Measurements from ENCODE around the gene PYROXD2. TPM values are rescaled to one million over a fixed set of nuclear protein-coding genes. Genes with fewer than 3 reads are reported as not detected.

Gene PYROXD2
- total RNA-seq: 10 to 100 TPM in 5 of 7 donors, 1 to 10 TPM in 2; 4.6 to 14.1 (median 10.3) TPM
- 1 to 10 TPM; 8.8 to 8.9 TPM for polyA plus RNA-seq
- long read RNA-seq, donor 1, transcript PYROXD2-201 (16 exons, 2,028 nt): major isoform, 9 of 30 reads
- long read RNA-seq, donor 1, partial matches to known transcripts: 3 of 30 reads
- long read RNA-seq, donor 1, other reads (novel, unspliced or antisense): 18 of 30 reads
- long read RNA-seq, donor 2: 0 reads
- long read RNA-seq, donor 3, partial matches to known transcripts: 1 of 10 reads
- long read RNA-seq, donor 3, other reads (novel, unspliced or antisense): 8 of 10 reads

DNA sequence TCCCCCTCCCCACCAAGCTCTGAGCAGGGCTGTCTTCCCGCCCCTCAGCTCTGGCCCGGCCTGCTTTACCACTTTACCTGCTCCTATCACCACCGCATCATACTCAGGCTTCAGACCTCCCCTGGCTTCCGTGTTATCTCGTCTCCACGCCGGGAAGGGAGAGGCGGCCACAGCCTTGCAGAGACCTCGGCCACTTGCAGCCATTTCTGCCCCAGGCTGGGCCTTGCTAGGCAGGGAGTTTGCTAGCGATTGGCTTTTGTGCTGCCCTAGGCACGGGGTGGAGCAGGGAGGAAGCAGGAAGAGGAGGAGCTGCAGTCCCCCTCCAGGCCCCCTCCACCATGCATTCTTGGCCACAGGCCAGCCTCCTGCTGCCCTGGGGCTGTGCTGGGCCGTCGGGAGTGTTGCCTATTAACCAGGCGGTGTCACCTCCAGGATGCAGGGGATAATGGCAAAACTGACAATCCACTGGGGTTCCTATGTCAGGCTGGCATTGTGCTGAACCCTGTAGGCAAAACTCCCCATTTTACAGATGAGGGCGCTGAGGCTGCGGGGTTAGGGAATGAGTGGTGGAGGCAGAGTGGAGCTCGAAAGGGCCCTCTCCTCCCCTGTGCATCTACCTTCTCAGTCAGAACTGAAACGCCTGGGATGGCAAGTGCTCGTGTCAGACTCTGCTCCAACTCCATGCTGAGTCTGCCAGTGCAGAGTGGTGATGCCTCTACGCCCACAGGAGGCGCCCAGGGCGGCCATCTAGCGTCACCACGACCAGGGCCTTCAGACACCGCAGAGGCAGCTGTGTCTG is at the start of gene PYROXD2:
Gene PYROXD2 (minus strand): TSS at position 251 of the 799 bp plus-strand sequence. CDS start 47 bp downstream, at position 204.
- no peaks in the 10 kb centered on the region for H3K36me3 ChIP-seq
- peak; percentile 91 to 95 (median 93) for DNase-seq
- H3K4me3 ChIP-seq: peak within 1 kb of the TSS; percentile 63
- peaks cover 19% of the 10 kb centered on the region for H3K4me1 ChIP-seq (ENCODE audit: insufficient read depth)
- peak; percentile 26 for TF ChIP-seq POLR2A (IDR thresholded peaks at IDR 0.05)
- TF ChIP-seq, protein P1, sequence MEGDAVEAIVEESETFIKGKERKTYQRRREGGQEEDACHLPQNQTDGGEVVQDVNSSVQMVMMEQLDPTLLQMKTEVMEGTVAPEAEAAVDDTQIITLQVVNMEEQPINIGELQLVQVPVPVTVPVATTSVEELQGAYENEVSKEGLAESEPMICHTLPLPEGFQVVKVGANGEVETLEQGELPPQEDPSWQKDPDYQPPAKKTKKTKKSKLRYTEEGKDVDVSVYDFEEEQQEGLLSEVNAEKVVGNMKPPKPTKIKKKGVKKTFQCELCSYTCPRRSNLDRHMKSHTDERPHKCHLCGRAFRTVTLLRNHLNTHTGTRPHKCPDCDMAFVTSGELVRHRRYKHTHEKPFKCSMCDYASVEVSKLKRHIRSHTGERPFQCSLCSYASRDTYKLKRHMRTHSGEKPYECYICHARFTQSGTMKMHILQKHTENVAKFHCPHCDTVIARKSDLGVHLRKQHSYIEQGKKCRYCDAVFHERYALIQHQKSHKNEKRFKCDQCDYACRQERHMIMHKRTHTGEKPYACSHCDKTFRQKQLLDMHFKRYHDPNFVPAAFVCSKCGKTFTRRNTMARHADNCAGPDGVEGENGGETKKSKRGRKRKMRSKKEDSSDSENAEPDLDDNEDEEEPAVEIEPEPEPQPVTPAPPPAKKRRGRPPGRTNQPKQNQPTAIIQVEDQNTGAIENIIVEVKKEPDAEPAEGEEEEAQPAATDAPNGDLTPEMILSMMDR (IDR thresholded peaks at IDR 0.05): no peak
- H3K27ac ChIP-seq: peak within 1 kb of the TSS in 1 of 2 donors; percentile 61
- intact Hi-C loops (cut with DNase I): no loop called here
- WGBS, 3 donors: 24 to 27% (median 27%) methylated on average over 20 to 25 of the region's 25 CpGs
- no peaks in the 10 kb centered on the region for H3K27me3 ChIP-seq
- no peaks in the 10 kb centered on the region for H3K9me3 ChIP-seq

DNA sequence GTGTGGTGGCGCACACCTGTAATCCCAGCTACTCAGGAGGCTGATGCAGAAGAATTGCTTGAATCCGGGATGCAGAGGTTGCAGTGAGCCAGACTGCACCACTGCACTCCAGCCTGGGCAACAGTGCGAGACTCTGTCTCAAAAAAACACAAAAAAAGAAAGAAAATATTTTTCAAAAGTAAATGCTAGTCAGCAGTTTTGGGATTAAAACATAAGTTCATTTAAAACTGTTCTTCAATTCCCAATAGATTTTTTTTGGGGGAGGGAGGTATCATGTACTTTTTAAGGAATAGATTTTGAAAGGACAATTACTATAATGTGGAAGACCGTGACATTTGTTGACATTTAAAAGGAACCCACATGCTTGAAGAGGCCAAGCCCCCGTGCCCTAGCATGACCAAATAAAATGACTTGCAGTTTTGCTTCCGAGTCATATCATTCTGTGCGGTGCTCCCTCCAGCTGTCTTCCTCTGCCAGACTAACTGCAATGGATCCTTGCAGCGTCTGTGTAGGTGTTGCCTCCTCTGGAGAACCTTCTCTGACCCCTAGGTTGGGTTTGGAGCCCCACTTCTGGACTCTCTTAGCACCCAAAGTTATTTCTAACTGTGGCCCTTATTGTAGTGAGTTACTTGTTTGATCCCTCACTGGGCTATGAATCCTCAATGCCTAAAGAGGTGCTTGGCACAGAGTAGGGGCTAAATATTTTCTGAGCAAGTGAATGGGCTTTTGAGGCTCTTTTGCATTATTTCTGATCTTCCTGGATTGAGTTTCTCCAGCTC is 49.2 kb upstream of the PYROXD2 start:
- Histone ChIP-seq H3K36me3 (no peaks in the 10 kb centered on the region), H3K27me3 (no peaks in the 10 kb centered on the region), H3K27ac (no peak overlapping the region), H3K4me1 (ENCODE audit: insufficient read depth) (peaks cover 10% of the 10 kb centered on the region), H3K9me3 (no peaks in the 10 kb centered on the region), H3K4me3 (no peak overlapping the region)
- DNase-seq: no peak
- TF ChIP-seq EP300 (IDR thresholded peaks at IDR 0.05) (no peak), POLR2A (IDR thresholded peaks at IDR 0.05) (no peak)
- TF ChIP-seq, protein P1 (IDR thresholded peaks at IDR 0.05): no peak
- intact Hi-C loops (cut with DNase I): loop anchor here in 1 of 4 donors (10.0 kb wide), 1 partner anchor 781 kb away; no protein-coding TSS in a partner anchor
- 79 to 82% (median 81%) methylated on average over 8 of the region's 8 CpGs for WGBS, 3 donors

- no peak overlapping the region for H3K4me3 ChIP-seq
- H3K27ac ChIP-seq: no peak overlapping the region
- no peaks in the 10 kb centered on the region for H3K9me3 ChIP-seq
- H3K4me1 ChIP-seq (ENCODE audit: insufficient read depth): peaks cover 6% of the 10 kb centered on the region
- no peak for DNase-seq
- TF ChIP-seq POLR2A (IDR thresholded peaks at IDR 0.05) (no peak), EP300 (IDR thresholded peaks at IDR 0.05) (no peak)
- TF ChIP-seq, protein P1 (IDR thresholded peaks at IDR 0.05): no peak
- no peaks in the 10 kb centered on the region for H3K36me3 ChIP-seq
- no peaks in the 10 kb centered on the region for H3K27me3 ChIP-seq
- WGBS, 3 donors: 94 to 97% (median 96%) methylated on average over 6 of the region's 6 CpGs
- intact Hi-C loops (cut with DNase I): loop anchor here in 1 of 4 donors (10.0 kb wide), 1 partner anchor 782 kb away; no protein-coding TSS in a partner anchor
Observed at GRCh38 chr10:98463016-98463415, 48.0 kb upstream of the PYROXD2 start.

GRCh38 chr10:98461500-98461842 is 46.5 kb upstream of the PYROXD2 start:
- intact Hi-C loops (cut with DNase I): loop anchor here in 1 of 4 donors (10.0 kb wide), 1 partner anchor 783 kb away; no protein-coding TSS in a partner anchor
- peaks cover 4% of the 10 kb centered on the region for H3K4me1 ChIP-seq (ENCODE audit: insufficient read depth)
- no peaks in the 10 kb centered on the region for H3K36me3 ChIP-seq
- no peak for DNase-seq
- H3K27me3 ChIP-seq: no peaks in the 10 kb centered on the region
- H3K9me3 ChIP-seq: no peaks in the 10 kb centered on the region
- TF ChIP-seq, protein P1 (IDR thresholded peaks at IDR 0.05): no peak
- TF ChIP-seq EP300 (IDR thresholded peaks at IDR 0.05) (no peak), POLR2A (IDR thresholded peaks at IDR 0.05) (no peak)
- no peak overlapping the region for H3K27ac ChIP-seq
- 74 to 84% (median 83%) methylated on average over 3 of the region's 3 CpGs for WGBS, 3 donors
- H3K4me3 ChIP-seq: no peak overlapping the region
